HG03575 (cell line): ENCODE measurements around the gene SAP30L.

Experiments used
- ATAC-seq: cut with Tn5 transposase; IDR thresholded peaks from one replicate; pipeline ENCODE4 v1.9.1; 2021; ENCODE audit not compliant: unreplicated experiment, insufficient number of reproducible peaks, low FRiP score; ENCODE audit errors: extremely low read depth

SAP30L gene

DNA sequence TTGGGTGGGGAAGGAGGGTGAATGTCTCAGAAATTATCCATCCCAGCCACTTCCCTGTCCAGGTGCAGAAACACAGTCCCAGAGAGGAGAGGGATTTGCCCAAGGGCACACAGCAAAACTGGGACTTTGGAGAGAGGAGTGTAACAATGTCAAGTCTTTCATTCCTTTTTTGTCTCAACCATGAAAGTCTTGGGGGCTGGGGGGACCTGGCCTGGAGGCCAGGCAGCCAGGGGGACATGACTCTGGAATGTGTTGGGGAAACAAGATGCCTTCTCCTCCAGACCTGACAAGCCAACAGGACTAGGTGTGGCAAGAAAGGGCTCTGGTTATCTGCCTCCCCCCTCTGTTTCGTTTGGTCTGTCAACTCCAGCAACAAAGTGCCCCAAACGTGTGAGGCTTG lies 46.1 kb downstream of the SAP30L start:
- no peak for ATAC-seq

- no peak for ATAC-seq
Observed at GRCh38 chr5:154493274-154493673, 47.5 kb downstream of the SAP30L start.

GRCh38 chr5:154494036-154494435 lies 48.2 kb downstream of the SAP30L start:
- no peak for ATAC-seq

- no peak for ATAC-seq
Observed at GRCh38 chr5:154498591-154498990, 52.8 kb downstream of the SAP30L start.

DNA sequence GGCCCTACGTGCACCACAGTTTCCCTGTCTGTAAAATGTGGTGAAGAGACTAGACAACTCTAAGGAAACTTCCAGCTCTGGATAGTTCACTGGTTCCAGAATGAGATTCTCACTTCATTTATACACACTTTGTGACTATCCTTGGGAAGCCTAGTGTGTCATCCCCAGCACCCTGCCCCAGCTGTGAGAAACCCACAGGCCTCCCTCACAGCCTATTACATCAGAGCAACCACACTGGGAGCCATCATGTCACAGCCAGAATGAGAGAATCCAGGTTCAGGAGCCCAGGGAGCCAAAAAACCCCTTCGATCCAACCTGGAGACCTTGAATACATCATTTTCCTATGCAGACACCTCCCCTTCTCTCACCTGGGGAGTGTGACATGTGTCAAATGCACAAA lies 53.2 kb downstream of the SAP30L start:
- no peak for ATAC-seq

- no peak for ATAC-seq
Observed at GRCh38 chr5:154501566-154501965, 55.8 kb downstream of the SAP30L start.

GRCh38 chr5:154502180-154502579 lies 56.4 kb downstream of the SAP30L start:
- ATAC-seq = no peak

DNA sequence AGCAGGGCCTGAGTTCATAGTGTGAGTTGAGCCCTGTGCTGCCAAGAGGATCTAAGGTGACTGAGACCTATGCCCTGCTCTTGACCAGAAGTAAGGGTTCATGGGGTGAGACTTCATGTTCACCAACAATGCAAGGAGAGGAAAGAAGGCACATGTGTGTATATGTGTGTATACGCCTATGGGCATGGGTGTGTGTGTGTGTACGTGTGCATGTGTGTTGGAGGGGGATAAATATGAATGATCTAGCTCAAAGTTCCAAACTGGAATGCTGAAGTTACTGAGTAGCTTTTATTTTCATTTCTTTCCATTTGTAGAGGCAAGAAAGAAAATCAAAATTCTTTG lies 57.9 kb downstream of the SAP30L start:
- ATAC-seq = no peak

- ATAC-seq = no peak
Observed at GRCh38 chr5:154505567-154505966, 59.8 kb downstream of the SAP30L start.

DNA sequence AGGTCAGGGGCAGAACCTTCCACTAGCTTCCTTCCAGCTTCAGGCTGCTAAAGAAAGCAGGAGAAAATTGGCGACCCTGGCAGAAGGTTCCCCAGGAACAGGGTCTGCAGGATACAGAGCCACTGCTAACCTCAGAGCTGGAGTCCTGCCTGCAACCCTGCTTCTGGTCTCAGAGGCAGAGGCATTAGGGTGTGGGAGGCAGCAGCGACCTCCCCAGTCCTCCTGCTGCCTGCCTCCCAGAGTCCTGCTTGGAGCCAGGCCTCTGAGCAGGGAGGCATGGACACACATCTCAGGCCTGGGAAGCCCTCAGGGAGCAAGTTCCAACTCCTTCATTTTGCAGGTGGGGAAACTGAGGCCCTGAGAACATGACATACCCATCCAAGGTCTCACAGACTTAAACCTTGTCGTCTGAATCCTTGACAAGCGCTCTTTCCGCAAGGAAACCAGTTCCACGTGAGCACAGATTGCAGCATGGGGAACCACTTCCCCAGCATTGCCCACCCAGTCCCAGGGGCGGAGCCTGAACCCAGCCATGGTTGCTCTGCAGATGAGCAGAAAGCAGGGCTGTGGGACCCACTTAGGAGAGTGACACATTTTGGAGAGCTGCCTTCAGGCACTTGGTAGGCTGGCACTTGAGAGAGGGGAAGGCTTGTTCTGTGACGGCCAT lies 60.4 kb downstream of the SAP30L start:
- ATAC-seq = no peak

DNA sequence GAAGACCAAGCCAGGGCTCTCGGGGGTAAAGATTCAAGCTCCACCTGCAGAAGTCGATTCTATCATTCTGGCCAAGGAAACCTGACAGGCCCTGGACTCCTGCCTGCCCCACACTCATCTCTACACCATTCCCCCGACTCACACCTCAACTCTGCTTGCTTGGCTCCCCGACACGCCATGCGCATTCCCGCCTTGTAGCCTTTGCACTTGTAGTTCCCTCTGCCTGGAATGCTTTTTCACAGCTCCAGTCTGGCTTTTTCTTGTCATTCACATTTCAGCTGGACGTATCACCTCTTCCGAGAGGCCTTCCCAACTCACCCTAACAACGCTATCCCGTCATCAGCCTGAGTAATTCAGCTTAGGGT lies 60.9 kb downstream of the SAP30L start:
- ATAC-seq = no peak

- ATAC-seq = no peak
Observed at GRCh38 chr5:154508114-154508513, 62.3 kb downstream of the SAP30L start.

GRCh38 chr5:154509784-154510555 lies 64.2 kb downstream of the SAP30L start:
- no peak for ATAC-seq
